ENCODE results near the gene DHRS3. TPM values are rescaled to one million over a fixed set of nuclear protein-coding genes. Genes with fewer than 3 reads are reported as not detected.

The DHRS3 gene
- total and polyA plus RNA-seq, 2 donors (not counting 1 experiment from before 2014, with no cell fraction given) = 0.37 TPM

- peaks cover 35% of the 10 kb centered on the region for H3K27me3 Mint-ChIP-seq
- ATAC-seq (ENCODE audit: low read depth) = no peak
- no peak overlapping the region for H2AFZ ChIP-seq (ENCODE audit: insufficient read depth, low read depth, low read length, poor library complexity, severe bottlenecking)
These were observed 36.6 kb upstream of the DHRS3 start for GRCh38 chr1:12654657-12655056.

DNA sequence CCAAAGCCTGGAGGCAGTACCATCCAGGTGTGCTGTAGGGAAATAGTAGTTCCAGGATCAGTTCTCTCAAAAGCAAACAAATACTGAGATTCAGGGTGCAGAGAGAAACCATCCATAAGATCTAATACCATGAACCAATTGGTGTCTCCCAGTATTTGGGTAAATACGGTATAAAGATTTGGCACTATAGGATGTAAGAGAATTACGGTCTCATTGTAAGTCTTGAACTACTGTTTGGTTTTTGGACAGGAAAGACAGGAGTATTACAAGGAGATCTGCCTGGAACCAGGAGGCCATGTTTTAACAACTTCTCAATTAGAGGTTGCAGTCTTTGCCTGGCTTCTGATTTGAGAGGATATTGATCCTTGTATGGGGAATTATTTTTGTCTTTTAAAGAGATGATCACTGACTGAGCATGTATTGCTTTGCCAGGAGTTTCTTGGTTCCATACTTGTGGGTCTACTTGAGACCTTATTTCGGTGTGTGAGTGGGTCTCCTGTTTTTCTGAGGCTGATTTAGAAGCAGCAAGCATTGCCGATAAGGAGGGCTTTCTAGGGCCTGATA is 36.1 kb upstream of the DHRS3 start:
- ATAC-seq (ENCODE audit: low read depth) (no peak), DNase-seq (no peak)
- Mint-ChIP-seq H3K9me3 (ENCODE audit: insufficient read depth) (no peaks in the 10 kb centered on the region), H3K27me3 (peaks cover 40% of the 10 kb centered on the region), H3K4me3 (no peak overlapping the region), H3K27ac (no peak overlapping the region), H3K4me1 (peaks cover 3% of the 10 kb centered on the region)
- no peaks in the 10 kb centered on the region for H3K36me3 ChIP-seq (replicated peaks in 1 of 2; ENCODE audit: control extremely low read depth in 1 of 2, control insufficient read depth in 1 of 2, extremely low read depth in 1 of 2, insufficient read depth in 2 of 2, low read length in 1 of 2)
- no peak overlapping the region for H3K4me2 ChIP-seq (replicated peaks; ENCODE audit: low read depth, low read length, poor library complexity, severe bottlenecking)
- intact Hi-C loops (cut with micrococcal nuclease) = no loop called here
- WGBS (ENCODE audit: insufficient coverage) = 89% methylated on average over 4 of the region's 4 CpGs
- no peaks in the 10 kb centered on the region for H4K20me1 ChIP-seq (ENCODE audit: control insufficient read depth, insufficient read depth, low read length, poor library complexity, severe bottlenecking)
- no peaks in the 10 kb centered on the region for H3K79me2 ChIP-seq (ENCODE audit: control insufficient read depth, insufficient read depth, low read length)
- H3K27me3 ChIP-seq (replicated peaks in 1 of 4; ENCODE audit: control extremely low read depth in 1 of 4, control insufficient read depth in 3 of 4, insufficient read depth in 4 of 4, low read length in 3 of 4) = peaks cover 0 to 8% (median under 1%) of the 10 kb centered on the region in 4 experiments
- H3K4me1 ChIP-seq (ENCODE audit: control insufficient read depth in 2 of 2, insufficient read depth in 2 of 2, low read length in 2 of 2) = peaks cover 4% of the 10 kb centered on the region in 2 donors
- no peak overlapping the region for H3K27ac ChIP-seq (ENCODE audit: low read length in 2 of 2)
- ChIA-PET CTCF (no interaction called here), POLR2A (no interaction called here)
- H3K4me3 ChIP-seq (ENCODE audit: control extremely low read depth in 1 of 5, extremely low read depth in 1 of 5, insufficient read depth in 1 of 5, low read depth in 2 of 5, low read length in 4 of 5) = no peak overlapping the region
- H3K9ac ChIP-seq (ENCODE audit: low read length) = no peak overlapping the region
- no peak overlapping the region for H2AFZ ChIP-seq (ENCODE audit: insufficient read depth, low read depth, low read length, poor library complexity, severe bottlenecking)
- H3K9me3 ChIP-seq (ENCODE audit: control extremely low read depth in 1 of 3, control insufficient read depth in 2 of 3, insufficient read depth in 1 of 3, low read length in 2 of 3) = no peaks in the 10 kb centered on the region
- TF ChIP-seq CTCF (IDR thresholded peaks at IDR 0.05) (no peak), EZH2 (IDR thresholded peaks at IDR 0.05; ENCODE audit: borderline replicate concordance, insufficient read depth, low read depth, low read length, poor library complexity, severe bottlenecking) (no peak)

More at GRCh38 chr1:12654657-12655056, 36.6 kb upstream of the DHRS3 start:
- Mint-ChIP-seq H3K4me3 (no peak overlapping the region), H3K9me3 (ENCODE audit: insufficient read depth) (no peaks in the 10 kb centered on the region), H3K27ac (no peak overlapping the region), H3K4me1 (peaks cover 3% of the 10 kb centered on the region)
- no peaks in the 10 kb centered on the region for H4K20me1 ChIP-seq (ENCODE audit: control insufficient read depth, insufficient read depth, low read length, poor library complexity, severe bottlenecking)
- POLR2A ChIA-PET = no interaction called here
- no peaks in the 10 kb centered on the region for H3K36me3 ChIP-seq (replicated peaks in 1 of 2; ENCODE audit: control extremely low read depth in 1 of 2, control insufficient read depth in 1 of 2, extremely low read depth in 1 of 2, insufficient read depth in 2 of 2, low read length in 1 of 2)
- intact Hi-C loops (cut with micrococcal nuclease) = no loop called here
- no peaks in the 10 kb centered on the region for H3K79me2 ChIP-seq (ENCODE audit: control insufficient read depth, insufficient read depth, low read length)
- CTCF ChIA-PET = no interaction called here
- no peak for DNase-seq
- WGBS (ENCODE audit: insufficient coverage) = 89% methylated on average over 8 of the region's 8 CpGs
- no peak overlapping the region for H3K9ac ChIP-seq (ENCODE audit: low read length)
- no peak overlapping the region for H3K4me3 ChIP-seq (ENCODE audit: control extremely low read depth in 1 of 5, extremely low read depth in 1 of 5, insufficient read depth in 1 of 5, low read depth in 2 of 5, low read length in 4 of 5)
- H3K4me1 ChIP-seq (ENCODE audit: control insufficient read depth in 2 of 2, insufficient read depth in 2 of 2, low read length in 2 of 2) = peaks cover 4 to 5% of the 10 kb centered on the region in 2 donors
- H3K9me3 ChIP-seq (ENCODE audit: control extremely low read depth in 1 of 3, control insufficient read depth in 2 of 3, insufficient read depth in 1 of 3, low read length in 2 of 3) = no peaks in the 10 kb centered on the region
- H3K27ac ChIP-seq (ENCODE audit: low read length in 2 of 2) = no peak overlapping the region
- peaks cover 0 to 8% (median 1%) of the 10 kb centered on the region in 4 experiments for H3K27me3 ChIP-seq (replicated peaks in 1 of 4; ENCODE audit: control extremely low read depth in 1 of 4, control insufficient read depth in 3 of 4, insufficient read depth in 4 of 4, low read length in 3 of 4)
- no peak for TF ChIP-seq EZH2 (IDR thresholded peaks at IDR 0.05; ENCODE audit: borderline replicate concordance, insufficient read depth, low read depth, low read length, poor library complexity, severe bottlenecking)
- TF ChIP-seq CTCF (IDR thresholded peaks at IDR 0.05) = no peak
- no peak overlapping the region for H3K4me2 ChIP-seq (replicated peaks; ENCODE audit: low read depth, low read length, poor library complexity, severe bottlenecking)

Data from B cell (primary cell).